ENCODE data around the gene SYT2.
"Not testable (repeated sequence)": the region's sequence is repeated elsewhere in the genome, so short reads cannot be mapped to it uniquely, and the experiment has no call there.

Gene SYT2

DNA sequence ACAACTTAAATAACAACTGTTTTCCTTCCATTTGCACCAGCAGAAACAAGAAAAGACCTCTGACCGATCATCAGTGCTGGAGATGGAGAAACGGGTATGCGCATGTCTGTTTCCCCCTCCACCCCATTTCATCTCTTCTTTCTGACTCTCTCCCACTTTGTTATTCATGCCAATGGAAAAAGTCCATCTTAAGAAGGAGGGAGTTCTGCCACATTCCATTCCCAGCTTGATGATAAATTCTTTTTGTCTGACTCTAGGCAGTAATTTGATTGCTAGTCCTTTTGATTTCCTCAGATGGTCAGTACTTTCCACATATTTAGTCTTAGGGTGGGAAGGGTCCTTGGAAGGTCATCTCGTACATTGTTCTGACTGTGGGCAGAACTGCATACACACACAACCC is 142.5 kb downstream of the SYT2 start:
- no peaks in the 10 kb centered on the region for H3K9me3 ChIP-seq (ENCODE audit: control insufficient read depth in 1 of 2, low read length in 2 of 2)
- H3K27me3 ChIP-seq (ENCODE audit: control insufficient read depth in 1 of 2, insufficient read depth in 2 of 2, low read length in 2 of 2), result no peaks in the 10 kb centered on the region
- H3K27ac ChIP-seq (ENCODE audit: low read depth, low read length), result no peak overlapping the region
- H3K4me1 ChIP-seq (ENCODE audit: control insufficient read depth in 1 of 2, insufficient read depth in 2 of 2, low read length in 2 of 2), result peaks cover 4 to 6% of the 10 kb centered on the region in 2 donors
- no peak overlapping the region for H3K4me3 ChIP-seq (ENCODE audit: low read depth in 1 of 2, low read length in 2 of 2)
- peaks cover 28 to 65% of the 10 kb centered on the region in 2 donors for H3K36me3 ChIP-seq (ENCODE audit: control insufficient read depth in 1 of 2, insufficient read depth in 2 of 2, low read length in 2 of 2)
- no peak overlapping the region for H3K9ac ChIP-seq (ENCODE audit: low read depth in 1 of 2, low read length in 2 of 2)

GRCh38 chr1:202565890-202566602 is 144.2 kb downstream of the SYT2 start:
- no peak overlapping the region for H3K9ac ChIP-seq (ENCODE audit: low read depth in 1 of 2, low read length in 2 of 2)
- peaks cover 24 to 60% of the 10 kb centered on the region in 2 donors for H3K36me3 ChIP-seq (ENCODE audit: control insufficient read depth in 1 of 2, insufficient read depth in 2 of 2, low read length in 2 of 2)
- H3K27ac ChIP-seq (ENCODE audit: low read depth, low read length), result no peak overlapping the region
- H3K27me3 ChIP-seq (ENCODE audit: control insufficient read depth in 1 of 2, insufficient read depth in 2 of 2, low read length in 2 of 2), result no peaks in the 10 kb centered on the region
- no peak overlapping the region for H3K4me3 ChIP-seq (ENCODE audit: low read depth in 1 of 2, low read length in 2 of 2)
- H3K4me1 ChIP-seq (ENCODE audit: control insufficient read depth in 1 of 2, insufficient read depth in 2 of 2, low read length in 2 of 2), result peaks cover 4 to 6% of the 10 kb centered on the region in 2 donors
- no peaks in the 10 kb centered on the region for H3K9me3 ChIP-seq (ENCODE audit: control insufficient read depth in 1 of 2, low read length in 2 of 2)

DNA sequence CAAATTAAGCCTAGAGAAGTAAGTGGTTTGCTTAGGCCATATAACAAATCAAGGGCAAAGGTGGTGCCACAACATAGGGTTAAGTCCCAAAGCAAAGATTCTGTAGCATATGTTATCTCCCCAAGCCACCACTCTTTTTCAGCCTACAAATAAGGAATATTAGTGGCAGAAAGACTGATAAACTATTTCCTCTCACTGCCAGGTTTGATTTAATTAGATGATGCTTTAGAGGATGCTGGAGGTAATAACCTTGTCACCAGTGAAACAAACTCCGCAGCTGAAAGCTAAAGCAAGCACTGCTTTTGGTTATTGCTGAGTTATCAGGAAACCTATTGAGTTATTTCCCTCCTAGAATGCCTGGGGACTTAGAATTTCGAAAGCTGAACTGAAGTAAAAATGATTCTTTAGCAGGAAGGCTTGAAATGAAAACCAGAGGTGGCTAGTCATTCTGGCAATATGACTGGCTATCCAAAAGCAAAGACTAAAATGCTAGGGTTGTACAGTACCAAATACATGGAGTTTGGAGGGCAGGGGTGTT is 145.2 kb downstream of the SYT2 start:
- H3K27me3 ChIP-seq (ENCODE audit: control insufficient read depth in 1 of 2, insufficient read depth in 2 of 2, low read length in 2 of 2), result no peaks in the 10 kb centered on the region
- peaks cover 4 to 6% of the 10 kb centered on the region in 2 donors for H3K4me1 ChIP-seq (ENCODE audit: control insufficient read depth in 1 of 2, insufficient read depth in 2 of 2, low read length in 2 of 2)
- peaks cover 24 to 53% of the 10 kb centered on the region in 2 donors for H3K36me3 ChIP-seq (ENCODE audit: control insufficient read depth in 1 of 2, insufficient read depth in 2 of 2, low read length in 2 of 2)
- H3K27ac ChIP-seq (ENCODE audit: low read depth, low read length), result no peak overlapping the region
- H3K9me3 ChIP-seq (ENCODE audit: control insufficient read depth in 1 of 2, low read length in 2 of 2), result no peaks in the 10 kb centered on the region
- H3K4me3 ChIP-seq (ENCODE audit: low read depth in 1 of 2, low read length in 2 of 2), result no peak overlapping the region
- no peak overlapping the region for H3K9ac ChIP-seq (ENCODE audit: low read depth in 1 of 2, low read length in 2 of 2)

- Histone ChIP-seq H3K9ac (ENCODE audit: low read depth in 1 of 2, low read length in 2 of 2) (no peak overlapping the region), H3K27me3 (ENCODE audit: control insufficient read depth in 1 of 2, insufficient read depth in 2 of 2, low read length in 2 of 2) (no peaks in the 10 kb centered on the region), H3K36me3 (ENCODE audit: control insufficient read depth in 1 of 2, insufficient read depth in 2 of 2, low read length in 2 of 2) (peaks cover 15 to 43% of the 10 kb centered on the region in 2 donors), H3K4me3 (ENCODE audit: low read depth in 1 of 2, low read length in 2 of 2) (no peak overlapping the region), H3K9me3 (ENCODE audit: control insufficient read depth in 1 of 2, low read length in 2 of 2) (no peaks in the 10 kb centered on the region), H3K27ac (ENCODE audit: low read depth, low read length) (no peak overlapping the region), H3K4me1 (ENCODE audit: control insufficient read depth in 1 of 2, insufficient read depth in 2 of 2, low read length in 2 of 2) (peaks cover 4 to 6% of the 10 kb centered on the region in 2 donors)
Observed at GRCh38 chr1:202563818-202564217, 146.4 kb downstream of the SYT2 start.

- H3K4me1 ChIP-seq (ENCODE audit: control insufficient read depth in 1 of 2, insufficient read depth in 2 of 2, low read length in 2 of 2), result peaks cover 4 to 7% of the 10 kb centered on the region in 2 donors
- H3K36me3 ChIP-seq (ENCODE audit: control insufficient read depth in 1 of 2, insufficient read depth in 2 of 2, low read length in 2 of 2), result peaks cover 11 to 33% of the 10 kb centered on the region in 2 donors
- H3K9ac ChIP-seq (ENCODE audit: low read depth in 1 of 2, low read length in 2 of 2), result no peak overlapping the region
- H3K27ac ChIP-seq (ENCODE audit: low read depth, low read length), result no peak overlapping the region
- H3K27me3 ChIP-seq (ENCODE audit: control insufficient read depth in 1 of 2, insufficient read depth in 2 of 2, low read length in 2 of 2), result no peaks in the 10 kb centered on the region
- no peak overlapping the region for H3K4me3 ChIP-seq (ENCODE audit: low read depth in 1 of 2, low read length in 2 of 2)
- no peaks in the 10 kb centered on the region for H3K9me3 ChIP-seq (ENCODE audit: control insufficient read depth in 1 of 2, low read length in 2 of 2)
Observed at GRCh38 chr1:202562444-202563060, 147.7 kb downstream of the SYT2 start.

DNA sequence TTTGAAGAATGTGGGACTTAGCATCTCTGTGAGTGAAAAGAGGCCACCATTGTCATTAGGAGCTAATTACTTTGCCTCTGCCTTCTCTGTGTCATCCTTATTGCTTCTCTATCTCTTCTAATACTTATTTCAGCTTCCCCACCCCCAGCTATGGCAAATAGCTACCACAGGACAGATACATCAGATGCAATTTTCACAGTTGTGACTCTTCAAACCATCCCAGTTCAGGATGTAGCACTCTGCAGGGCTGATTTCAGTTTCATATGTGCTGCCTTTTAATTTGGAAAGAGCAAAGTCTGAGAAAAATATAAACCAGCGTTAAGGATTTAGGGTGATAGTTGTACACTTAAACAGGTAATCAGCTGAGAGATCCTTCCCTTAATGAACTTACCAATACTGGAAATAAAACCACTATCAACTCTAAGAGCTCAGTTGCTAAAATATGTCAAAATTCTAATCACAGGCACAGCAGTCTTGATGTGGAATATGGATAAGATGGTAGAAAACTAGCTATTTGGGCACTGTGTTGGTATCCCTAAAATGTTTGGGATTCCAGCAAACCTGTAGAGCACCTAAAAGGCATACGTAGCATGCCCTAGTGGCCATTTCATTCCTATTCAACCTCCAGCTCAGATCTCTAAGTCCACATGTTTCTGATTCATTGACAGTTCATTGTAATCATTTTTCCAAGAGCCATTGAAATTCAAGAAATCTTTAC is 148.4 kb downstream of the SYT2 start:
- Histone ChIP-seq H3K27me3 (ENCODE audit: control insufficient read depth in 1 of 2, insufficient read depth in 2 of 2, low read length in 2 of 2) (no peaks in the 10 kb centered on the region), H3K36me3 (ENCODE audit: control insufficient read depth in 1 of 2, insufficient read depth in 2 of 2, low read length in 2 of 2) (peaks cover 9 to 29% of the 10 kb centered on the region in 2 donors), H3K4me1 (ENCODE audit: control insufficient read depth in 1 of 2, insufficient read depth in 2 of 2, low read length in 2 of 2) (peaks cover 4 to 5% of the 10 kb centered on the region in 2 donors), H3K4me3 (ENCODE audit: low read depth in 1 of 2, low read length in 2 of 2) (no peak overlapping the region), H3K9me3 (ENCODE audit: control insufficient read depth in 1 of 2, low read length in 2 of 2) (no peaks in the 10 kb centered on the region), H3K27ac (ENCODE audit: low read depth, low read length) (no peak overlapping the region), H3K9ac (ENCODE audit: low read depth in 1 of 2, low read length in 2 of 2) (no peak overlapping the region)

GRCh38 chr1:202561240-202561639 is 149.0 kb downstream of the SYT2 start:
- H3K4me3 ChIP-seq (ENCODE audit: low read depth in 1 of 2, low read length in 2 of 2), result no peak overlapping the region
- no peaks in the 10 kb centered on the region for H3K27me3 ChIP-seq (ENCODE audit: control insufficient read depth in 1 of 2, insufficient read depth in 2 of 2, low read length in 2 of 2)
- H3K36me3 ChIP-seq (ENCODE audit: control insufficient read depth in 1 of 2, insufficient read depth in 2 of 2, low read length in 2 of 2), result peaks cover 9 to 29% of the 10 kb centered on the region in 2 donors
- H3K4me1 ChIP-seq (ENCODE audit: control insufficient read depth in 1 of 2, insufficient read depth in 2 of 2, low read length in 2 of 2), result peaks cover 4 to 5% of the 10 kb centered on the region in 2 donors
- H3K27ac ChIP-seq (ENCODE audit: low read depth, low read length), result no peak overlapping the region
- H3K9me3 ChIP-seq (ENCODE audit: control insufficient read depth in 1 of 2, low read length in 2 of 2), result no peaks in the 10 kb centered on the region
- no peak overlapping the region for H3K9ac ChIP-seq (ENCODE audit: low read depth in 1 of 2, low read length in 2 of 2)

DNA sequence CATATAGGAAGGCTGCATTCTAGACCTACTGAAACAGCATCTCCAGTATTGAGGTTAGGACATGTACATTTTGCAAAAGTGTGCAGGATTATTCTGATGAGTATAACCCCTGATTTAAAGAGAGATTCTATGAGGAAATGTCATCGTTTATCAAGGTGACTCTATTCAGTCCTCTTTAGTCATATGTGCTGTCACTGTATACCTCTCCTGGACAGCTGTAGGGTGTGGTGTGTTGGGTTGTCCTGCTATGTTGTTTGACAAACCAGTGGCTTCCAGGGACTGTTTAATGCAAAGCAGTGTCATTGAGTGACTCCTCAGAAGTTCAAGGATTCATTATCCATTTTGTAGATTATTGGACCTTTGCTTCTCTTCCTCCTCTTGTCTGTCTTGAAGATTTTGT is 152.6 kb downstream of the SYT2 start:
- not testable (repeated sequence) for H3K9ac ChIP-seq (ENCODE audit: low read depth in 1 of 2, low read length in 2 of 2); H3K27me3 ChIP-seq (ENCODE audit: control insufficient read depth in 1 of 2, insufficient read depth in 2 of 2, low read length in 2 of 2); H3K9me3 ChIP-seq (ENCODE audit: control insufficient read depth in 1 of 2, low read length in 2 of 2); H3K4me1 ChIP-seq (ENCODE audit: control insufficient read depth in 1 of 2, insufficient read depth in 2 of 2, low read length in 2 of 2); H3K27ac ChIP-seq (ENCODE audit: low read depth, low read length); H3K36me3 ChIP-seq (ENCODE audit: control insufficient read depth in 1 of 2, insufficient read depth in 2 of 2, low read length in 2 of 2); H3K4me3 ChIP-seq (ENCODE audit: low read depth in 1 of 2, low read length in 2 of 2)

- H3K36me3 ChIP-seq (ENCODE audit: control insufficient read depth in 1 of 2, insufficient read depth in 2 of 2, low read length in 2 of 2); H3K27ac ChIP-seq (ENCODE audit: low read depth, low read length); H3K4me1 ChIP-seq (ENCODE audit: control insufficient read depth in 1 of 2, insufficient read depth in 2 of 2, low read length in 2 of 2): not testable (repeated sequence)
Observed at GRCh38 chr1:202556037-202556436, 154.2 kb downstream of the SYT2 start.

GRCh38 chr1:202554619-202555018 is 155.6 kb downstream of the SYT2 start:
- H3K9ac ChIP-seq (ENCODE audit: low read depth in 1 of 2, low read length in 2 of 2); H3K4me3 ChIP-seq (ENCODE audit: low read depth in 1 of 2, low read length in 2 of 2); H3K27ac ChIP-seq (ENCODE audit: low read depth, low read length); H3K36me3 ChIP-seq (ENCODE audit: control insufficient read depth in 1 of 2, insufficient read depth in 2 of 2, low read length in 2 of 2); H3K4me1 ChIP-seq (ENCODE audit: control insufficient read depth in 1 of 2, insufficient read depth in 2 of 2, low read length in 2 of 2); H3K27me3 ChIP-seq (ENCODE audit: control insufficient read depth in 1 of 2, insufficient read depth in 2 of 2, low read length in 2 of 2); H3K9me3 ChIP-seq (ENCODE audit: control insufficient read depth in 1 of 2, low read length in 2 of 2): not testable (repeated sequence)

More at GRCh38 chr1:202556037-202556436, 154.2 kb downstream of the SYT2 start:
- H3K27me3 ChIP-seq (ENCODE audit: control insufficient read depth in 1 of 2, insufficient read depth in 2 of 2, low read length in 2 of 2); H3K9ac ChIP-seq (ENCODE audit: low read depth in 1 of 2, low read length in 2 of 2); H3K9me3 ChIP-seq (ENCODE audit: control insufficient read depth in 1 of 2, low read length in 2 of 2); H3K4me3 ChIP-seq (ENCODE audit: low read depth in 1 of 2, low read length in 2 of 2): not testable (repeated sequence)
